KMS-11 (cell line): ENCODE data around the gene ENOX1.

ENCODE experiments used
- H2AFZ ChIP-seq: fragments of 200-600 bp; sonication (generic); 2 replicates; pipeline ENCODE4 v1.6.1; 2016; ENCODE audit warnings: antibody characterized with exemption, mixed run types, low read depth
- H3K27ac ChIP-seq: fragments of 200-600 bp; sonication (generic); 2 replicates; pipeline ENCODE4 v1.6.1; 2016; ENCODE audit warnings: mild to moderate bottlenecking, mixed run types
- H3K27me3 ChIP-seq: fragments of 200-600 bp; sonication (generic); 2 replicates; pipeline ENCODE4 v1.6.1; 2017; ENCODE audit warnings: mild to moderate bottlenecking, low read depth, mixed run types, moderate library complexity; ENCODE audit not compliant: insufficient read depth
- H3K36me3 ChIP-seq: fragments of 200-600 bp; sonication (generic); 2 replicates; pipeline ENCODE4 v1.6.1; 2017; ENCODE audit warnings: mild to moderate bottlenecking, mixed run types; ENCODE audit not compliant: insufficient read depth
- H3K4me1 ChIP-seq: fragments of 200-600 bp; sonication (generic); 2 replicates; pipeline ENCODE4 v1.6.1; 2016; ENCODE audit warnings: mild to moderate bottlenecking, low read depth, mixed run types; ENCODE audit not compliant: poor library complexity, severe bottlenecking
- H3K4me2 ChIP-seq: fragments of 200-600 bp; sonication (generic); 2 replicates; pipeline ENCODE4 v1.7.0; 2016; ENCODE audit warnings: mild to moderate bottlenecking, mixed run types
- H3K4me3 ChIP-seq: fragments of 200-600 bp; sonication (generic); IDR thresholded peaks from 2 replicates; pipeline ENCODE4 v1.6.1; 2017; ENCODE audit warnings: low read depth, low read length, mixed read lengths; ENCODE audit not compliant: insufficient read depth
- H3K79me2 ChIP-seq: fragments of 200-600 bp; sonication (generic); 2 replicates; pipeline ENCODE4 v1.6.1; 2016; ENCODE audit warnings: low read depth, mixed run types; ENCODE audit not compliant: insufficient read depth
- H3K9ac ChIP-seq: fragments of 200-600 bp; sonication (generic); 2 replicates; pipeline ENCODE4 v1.6.1; 2016; ENCODE audit warnings: mild to moderate bottlenecking, mixed run types
- H4K20me1 ChIP-seq: fragments of 200-600 bp; sonication (generic); 2 replicates; pipeline ENCODE4 v1.6.1; 2016; ENCODE audit warnings: mild to moderate bottlenecking, mixed run types; ENCODE audit not compliant: insufficient read depth
- CTCF ChIP-seq: fragments of 200-600 bp; sonication (generic); conservative IDR thresholded peaks from 2 replicates; pipeline ENCODE4 v1.6.1; 2017; ENCODE audit warnings: low read depth, mild to moderate bottlenecking, antibody characterized with exemption, low read length, moderate library complexity, mixed read lengths

The ENOX1 gene

DNA sequence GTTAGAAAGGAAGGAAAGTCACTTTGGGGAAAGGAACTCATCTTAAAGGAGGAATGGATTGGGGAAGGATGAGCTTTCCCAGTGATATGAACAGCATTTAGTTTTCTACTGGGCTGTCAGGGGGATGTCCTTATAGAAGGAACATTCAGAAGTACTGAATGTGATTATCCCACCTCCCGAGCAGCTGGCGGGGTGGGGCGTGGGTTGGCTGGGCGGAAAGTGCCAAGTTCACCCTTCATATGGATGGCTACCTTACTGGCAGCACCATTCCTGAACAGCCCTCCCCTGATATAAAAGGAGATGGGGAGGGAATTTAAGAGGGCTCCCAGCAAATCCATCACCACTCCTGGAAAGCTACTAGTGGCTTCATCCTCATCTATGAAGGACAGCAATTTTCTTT, 572.6 kb downstream of the ENOX1 start:
- TF ChIP-seq CTCF: no peak
- Histone ChIP-seq H3K9ac (no peak overlapping the region), H3K4me2 (no peak overlapping the region), H4K20me1 (no peaks in the 10 kb centered on the region), H3K79me2 (no peaks in the 10 kb centered on the region), H3K4me1 (no peaks in the 10 kb centered on the region), H2AFZ (no peak overlapping the region), H3K36me3 (no peaks in the 10 kb centered on the region), H3K4me3 (no peak overlapping the region), H3K27me3 (no peaks in the 10 kb centered on the region), H3K27ac (no peak overlapping the region)

DNA sequence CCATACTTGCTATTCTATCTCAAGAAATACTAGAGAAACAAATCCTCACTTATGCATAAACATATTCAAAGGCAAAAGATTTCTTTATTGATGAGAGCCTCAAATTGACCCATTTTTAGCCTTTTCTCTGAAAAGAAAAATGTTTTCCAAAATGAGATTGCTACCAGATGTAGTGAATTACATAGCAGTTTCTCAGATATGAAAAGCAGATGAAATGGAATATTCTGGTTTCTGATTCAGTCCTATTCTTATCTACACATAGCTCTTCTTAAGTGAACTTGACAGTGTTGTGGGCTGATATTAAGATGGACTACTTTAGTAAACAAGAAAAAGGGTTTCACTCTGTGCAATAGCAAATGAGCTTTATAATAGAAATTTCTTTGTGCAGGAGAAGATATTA, 579.9 kb downstream of the ENOX1 start:
- no peaks in the 10 kb centered on the region for H4K20me1 ChIP-seq
- no peak for TF ChIP-seq CTCF
- no peak overlapping the region for H3K9ac ChIP-seq
- H3K36me3 ChIP-seq: no peaks in the 10 kb centered on the region
- H3K4me2 ChIP-seq: no peak overlapping the region
- no peak overlapping the region for H2AFZ ChIP-seq
- H3K4me3 ChIP-seq: no peak overlapping the region
- H3K4me1 ChIP-seq: no peaks in the 10 kb centered on the region
- H3K79me2 ChIP-seq: no peaks in the 10 kb centered on the region
- no peaks in the 10 kb centered on the region for H3K27me3 ChIP-seq
- H3K27ac ChIP-seq: no peak overlapping the region

- Histone ChIP-seq H3K27me3 (no peaks in the 10 kb centered on the region), H3K4me1 (no peaks in the 10 kb centered on the region), H3K4me2 (no peak overlapping the region), H4K20me1 (no peaks in the 10 kb centered on the region), H3K9ac (no peak overlapping the region), H3K4me3 (no peak overlapping the region), H3K79me2 (no peaks in the 10 kb centered on the region), H3K36me3 (no peaks in the 10 kb centered on the region), H2AFZ (no peak overlapping the region), H3K27ac (no peak overlapping the region)
- no peak for TF ChIP-seq CTCF
Observed at GRCh38 chr13:43205416-43205815, 581.4 kb downstream of the ENOX1 start.

DNA sequence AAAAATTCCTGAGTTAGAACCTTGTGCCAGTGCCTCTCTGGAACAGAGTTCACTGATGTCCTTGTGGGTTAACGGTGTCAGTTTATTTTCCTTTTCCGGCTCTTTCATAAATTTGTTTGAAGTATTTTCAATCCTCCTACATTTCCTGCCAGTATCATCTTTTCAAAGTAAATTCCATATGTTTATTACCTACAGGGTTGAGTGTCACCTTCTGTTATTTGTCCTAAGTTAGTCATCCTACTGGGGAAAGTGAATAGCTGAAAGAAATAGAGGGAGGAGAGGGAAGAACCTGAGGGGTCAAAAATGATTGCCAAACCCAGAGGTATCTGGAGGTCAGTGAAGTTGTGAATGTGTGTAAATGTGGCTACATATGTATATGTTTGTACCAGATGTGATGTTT, 582.2 kb downstream of the ENOX1 start:
- no peak overlapping the region for H3K9ac ChIP-seq

More for the DNA sequence above, 582.2 kb downstream of the ENOX1 start:
- H3K36me3 ChIP-seq: no peaks in the 10 kb centered on the region
- H3K27ac ChIP-seq: no peak overlapping the region
- H2AFZ ChIP-seq: no peak overlapping the region
- no peak overlapping the region for H3K4me2 ChIP-seq
- H3K79me2 ChIP-seq: no peaks in the 10 kb centered on the region
- H3K27me3 ChIP-seq: no peaks in the 10 kb centered on the region
- H3K4me3 ChIP-seq: no peak overlapping the region
- no peaks in the 10 kb centered on the region for H4K20me1 ChIP-seq
- no peaks in the 10 kb centered on the region for H3K4me1 ChIP-seq
- TF ChIP-seq CTCF: no peak
